Measurements from ENCODE around the gene ERGIC1.
A peak's percentile ranks its signal among the peaks of the same experiment; 100 is the strongest.

Gene ERGIC1

GRCh38 chr5:172984244-172984953 is 150.3 kb downstream of the ERGIC1 start:
- no peak for TF ChIP-seq JUND (IDR thresholded peaks at IDR 0.05; ENCODE audit: low read depth)

DNA sequence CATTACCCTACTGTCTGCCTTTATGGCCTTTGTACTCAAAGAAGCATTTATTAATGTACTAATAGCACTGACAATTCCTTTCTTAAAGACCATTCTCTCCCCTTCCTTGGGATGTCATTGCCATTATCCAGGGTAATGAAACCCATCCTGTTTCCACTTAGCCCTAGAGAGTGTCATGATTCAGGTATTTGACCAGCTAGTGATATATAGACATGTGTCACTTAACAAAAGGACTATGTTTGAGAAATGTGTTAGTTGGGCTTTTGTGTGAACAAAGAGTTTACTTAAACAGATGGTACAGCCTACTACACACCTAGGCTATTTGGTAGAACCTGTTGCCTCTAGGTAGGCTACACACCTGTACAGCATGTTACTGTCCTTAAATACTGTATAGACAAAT is 151.5 kb downstream of the ERGIC1 start:
- in situ Hi-C loops (cut with HindIII; ENCODE audit: low pct_unique_long_range_greater_than_20kb, low sequenced_read_pairs): no loop called here
- TF ChIP-seq JUND (IDR thresholded peaks at IDR 0.05; ENCODE audit: low read depth): no peak
- peak in 1 of 2 experiments; percentile 41 for DNase-seq (ENCODE audit: low read depth in 1 of 2, low spot score in 1 of 2)

More at GRCh38 chr5:172984244-172984953, 150.3 kb downstream of the ERGIC1 start:
- peak; percentile 52 to 86 for DNase-seq (ENCODE audit: low read depth in 1 of 2, low spot score in 1 of 2)
- in situ Hi-C loops (cut with HindIII; ENCODE audit: low pct_unique_long_range_greater_than_20kb, low sequenced_read_pairs): no loop called here

GRCh38 chr5:172988276-172988675 is 154.2 kb downstream of the ERGIC1 start:
- no peak for DNase-seq (ENCODE audit: low read depth in 1 of 2, low spot score in 1 of 2)
- no peak for TF ChIP-seq JUND (IDR thresholded peaks at IDR 0.05; ENCODE audit: low read depth)
- in situ Hi-C loops (cut with HindIII; ENCODE audit: low pct_unique_long_range_greater_than_20kb, low sequenced_read_pairs): no loop called here

DNA sequence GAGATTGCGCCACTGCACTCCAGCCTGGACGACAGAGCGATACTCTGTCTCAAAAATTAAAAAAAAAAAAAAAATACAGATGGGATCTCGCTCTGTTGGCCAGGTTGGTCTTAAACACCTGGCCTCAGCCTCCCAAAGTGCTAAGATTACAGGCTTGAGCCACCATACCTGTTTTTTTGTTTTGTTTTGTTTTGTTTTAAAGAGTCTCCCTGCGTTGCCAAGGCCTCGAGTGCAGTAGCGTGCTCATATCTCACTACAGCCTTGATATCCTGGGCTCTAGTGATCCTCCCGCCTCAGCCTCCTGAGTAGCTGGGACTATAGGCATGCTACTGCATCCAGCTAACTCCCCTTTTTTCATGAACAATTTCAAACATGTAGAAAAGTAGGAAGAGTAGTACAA is 156.7 kb downstream of the ERGIC1 start:
- DNase-seq (ENCODE audit: low read depth in 1 of 2, low spot score in 1 of 2): no peak
- in situ Hi-C loops (cut with HindIII; ENCODE audit: low pct_unique_long_range_greater_than_20kb, low sequenced_read_pairs): no loop called here
- no peak for TF ChIP-seq JUND (IDR thresholded peaks at IDR 0.05; ENCODE audit: low read depth)

DNA sequence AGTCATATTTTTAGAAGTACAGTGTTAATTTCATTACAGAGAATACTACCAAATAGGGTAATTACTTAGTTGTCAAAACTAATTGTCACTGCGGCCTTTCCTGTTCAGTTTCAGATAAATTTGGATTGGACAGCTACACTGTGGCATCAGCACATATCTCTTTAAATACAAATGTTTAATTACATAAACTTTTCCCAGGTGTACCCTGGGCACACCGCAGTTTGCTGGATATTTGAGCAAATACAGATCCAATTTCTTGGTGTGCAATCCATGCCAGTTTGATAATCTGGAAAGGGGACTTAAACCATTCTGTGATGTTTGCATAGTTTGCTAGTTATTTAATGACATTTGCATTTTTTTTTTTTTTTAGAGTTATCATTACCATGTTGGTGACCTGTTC is 160.4 kb downstream of the ERGIC1 start:
- in situ Hi-C loops (cut with HindIII; ENCODE audit: low pct_unique_long_range_greater_than_20kb, low sequenced_read_pairs): no loop called here
- no peak for DNase-seq (ENCODE audit: low read depth in 1 of 2, low spot score in 1 of 2)
- TF ChIP-seq JUND (IDR thresholded peaks at IDR 0.05; ENCODE audit: low read depth): no peak

- TF ChIP-seq JUND (IDR thresholded peaks at IDR 0.05; ENCODE audit: low read depth): no peak
- no peak for DNase-seq (ENCODE audit: low read depth in 1 of 2, low spot score in 1 of 2)
Observed at GRCh38 chr5:172999372-172999973, 165.4 kb downstream of the ERGIC1 start.

DNA sequence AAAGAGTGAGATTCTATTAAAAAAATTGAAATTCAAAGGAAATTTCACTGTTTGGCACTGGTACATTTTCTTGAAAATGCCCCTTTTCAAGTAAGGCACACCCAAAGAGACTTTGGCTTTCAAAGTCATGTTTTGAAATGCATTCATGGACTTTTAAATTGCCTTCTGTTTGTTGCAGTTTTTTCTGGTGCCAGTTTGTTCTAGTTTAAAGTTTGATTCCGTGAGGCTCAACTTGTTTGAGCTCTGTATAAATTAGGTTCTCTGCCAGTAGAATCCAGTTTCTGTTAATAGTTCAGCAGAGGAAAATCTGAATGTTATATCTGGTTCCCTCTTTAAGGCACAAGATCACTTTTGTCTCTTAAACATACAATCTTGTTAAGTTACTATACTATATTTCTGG is 165.9 kb downstream of the ERGIC1 start:
- no peak for TF ChIP-seq JUND (IDR thresholded peaks at IDR 0.05; ENCODE audit: low read depth)
- DNase-seq (ENCODE audit: low read depth in 1 of 2, low spot score in 1 of 2): no peak
- in situ Hi-C loops (cut with HindIII; ENCODE audit: low pct_unique_long_range_greater_than_20kb, low sequenced_read_pairs): no loop called here

More at GRCh38 chr5:172999372-172999973, 165.4 kb downstream of the ERGIC1 start:
- in situ Hi-C loops (cut with HindIII; ENCODE audit: low pct_unique_long_range_greater_than_20kb, low sequenced_read_pairs): no loop called here

GRCh38 chr5:173001229-173001841 is 167.3 kb downstream of the ERGIC1 start:
- TF ChIP-seq JUND (IDR thresholded peaks at IDR 0.05; ENCODE audit: low read depth): no peak
- no peak for DNase-seq (ENCODE audit: low read depth in 1 of 2, low spot score in 1 of 2)
- in situ Hi-C loops (cut with HindIII; ENCODE audit: low pct_unique_long_range_greater_than_20kb, low sequenced_read_pairs): no loop called here

All from T47D (cell line).